Measurements from ENCODE around the gene CLDND2. TPM values are rescaled to one million over a fixed set of nuclear protein-coding genes. Genes with fewer than 3 reads are reported as not detected.
A peak's percentile ranks its signal among the peaks of the same experiment; 100 is the strongest.
"Not testable (repeated sequence)": the region's sequence is repeated elsewhere in the genome, so short reads cannot be mapped to it uniquely, and the experiment has no call there.

The CLDND2 gene
- polyA plus RNA-seq, 2 donors = 0.37 to 0.39 TPM

- no peaks in the 10 kb centered on the region for H3K36me3 ChIP-seq (ENCODE audit: control insufficient read depth in 2 of 2, insufficient read depth in 2 of 2, low read length in 1 of 2)
- 91 to 94% methylated on average over 5 of the region's 5 CpGs for WGBS, 2 donors
- H3K4me3 ChIP-seq (ENCODE audit: low read depth in 1 of 2, low read length in 2 of 2) = no peak overlapping the region
- no peaks in the 10 kb centered on the region for H3K27me3 ChIP-seq (ENCODE audit: control insufficient read depth in 1 of 2, insufficient read depth in 2 of 2, low read length in 2 of 2)
- peaks cover 0 to 3% of the 10 kb centered on the region in 2 donors for H3K4me1 ChIP-seq (ENCODE audit: control insufficient read depth in 2 of 2, insufficient read depth in 2 of 2, low read length in 1 of 2)
- H3K9me3 ChIP-seq (ENCODE audit: control insufficient read depth in 2 of 2, insufficient read depth in 1 of 2, low read depth in 1 of 2, low read length in 1 of 2) = peaks cover 0 to 3% of the 10 kb centered on the region in 2 donors
- H3K27ac ChIP-seq (ENCODE audit: low read depth in 2 of 2, low read length in 1 of 2) = no peak overlapping the region
Measured at GRCh38 chr19:51399231-51399630, 30.4 kb upstream of the CLDND2 start.

- Histone ChIP-seq H3K9me3 (ENCODE audit: control insufficient read depth in 2 of 2, insufficient read depth in 1 of 2, low read depth in 1 of 2, low read length in 1 of 2) (peaks cover 0 to under 1% of the 10 kb centered on the region in 2 donors), H3K36me3 (ENCODE audit: control insufficient read depth in 2 of 2, insufficient read depth in 2 of 2, low read length in 1 of 2) (no peaks in the 10 kb centered on the region), H3K4me1 (ENCODE audit: control insufficient read depth in 2 of 2, insufficient read depth in 2 of 2, low read length in 1 of 2) (peaks cover 0 to 3% of the 10 kb centered on the region in 2 donors), H3K27ac (ENCODE audit: low read depth in 2 of 2, low read length in 1 of 2) (no peak overlapping the region), H3K4me3 (ENCODE audit: low read depth in 1 of 2, low read length in 2 of 2) (no peak overlapping the region), H3K27me3 (ENCODE audit: control insufficient read depth in 1 of 2, insufficient read depth in 2 of 2, low read length in 2 of 2) (no peaks in the 10 kb centered on the region)
- WGBS, 2 donors = 46 to 47% methylated on average over 7 of the region's 7 CpGs
Measured at GRCh38 chr19:51398096-51398704, 29.4 kb upstream of the CLDND2 start.

GRCh38 chr19:51397453-51397852 is 28.6 kb upstream of the CLDND2 start:
- H3K27ac ChIP-seq (ENCODE audit: low read depth in 2 of 2, low read length in 1 of 2) = peak overlapping the region; percentile 57 to 71
- not testable (repeated sequence) for H3K36me3 ChIP-seq (ENCODE audit: control insufficient read depth in 2 of 2, insufficient read depth in 2 of 2, low read length in 1 of 2); H3K27me3 ChIP-seq (ENCODE audit: control insufficient read depth in 1 of 2, insufficient read depth in 2 of 2, low read length in 2 of 2); H3K4me3 ChIP-seq (ENCODE audit: low read depth in 1 of 2, low read length in 2 of 2); H3K9me3 ChIP-seq (ENCODE audit: control insufficient read depth in 2 of 2, insufficient read depth in 1 of 2, low read depth in 1 of 2, low read length in 1 of 2); H3K4me1 ChIP-seq (ENCODE audit: control insufficient read depth in 2 of 2, insufficient read depth in 2 of 2, low read length in 1 of 2)
- WGBS, 2 donors = 68 to 73% methylated on average over 9 of the region's 9 CpGs

- no peaks in the 10 kb centered on the region for H3K36me3 ChIP-seq (ENCODE audit: control insufficient read depth in 2 of 2, insufficient read depth in 2 of 2, low read length in 1 of 2)
- WGBS, 2 donors = 93 to 97% methylated on average over 2 of the region's 2 CpGs
- no peak overlapping the region for H3K27ac ChIP-seq (ENCODE audit: low read depth in 2 of 2, low read length in 1 of 2)
Measured at GRCh38 chr19:51396175-51396574, 27.4 kb upstream of the CLDND2 start.

GRCh38 chr19:51394050-51394836 is 25.4 kb upstream of the CLDND2 start:
- Histone ChIP-seq H3K4me3 (ENCODE audit: low read depth in 1 of 2, low read length in 2 of 2) (peak overlapping the region; percentile 41 to 44), H3K27me3 (ENCODE audit: control insufficient read depth in 1 of 2, insufficient read depth in 2 of 2, low read length in 2 of 2) (no peaks in the 10 kb centered on the region), H3K4me1 (ENCODE audit: control insufficient read depth in 2 of 2, insufficient read depth in 2 of 2, low read length in 1 of 2) (peaks cover 2 to 3% of the 10 kb centered on the region in 2 donors), H3K36me3 (ENCODE audit: control insufficient read depth in 2 of 2, insufficient read depth in 2 of 2, low read length in 1 of 2) (no peaks in the 10 kb centered on the region), H3K27ac (ENCODE audit: low read depth in 2 of 2, low read length in 1 of 2) (peak overlapping the region; percentile 68 to 89), H3K9me3 (ENCODE audit: control insufficient read depth in 2 of 2, insufficient read depth in 1 of 2, low read depth in 1 of 2, low read length in 1 of 2) (no peaks in the 10 kb centered on the region)
- WGBS, 2 donors = 2 to 3% methylated on average over 44 to 45 of the region's 45 CpGs

More at GRCh38 chr19:51396175-51396574, 27.4 kb upstream of the CLDND2 start:
- H3K27me3 ChIP-seq (ENCODE audit: control insufficient read depth in 1 of 2, insufficient read depth in 2 of 2, low read length in 2 of 2) = no peaks in the 10 kb centered on the region
- no peaks in the 10 kb centered on the region for H3K9me3 ChIP-seq (ENCODE audit: control insufficient read depth in 2 of 2, insufficient read depth in 1 of 2, low read depth in 1 of 2, low read length in 1 of 2)
- H3K4me3 ChIP-seq (ENCODE audit: low read depth in 1 of 2, low read length in 2 of 2) = no peak overlapping the region
- H3K4me1 ChIP-seq (ENCODE audit: control insufficient read depth in 2 of 2, insufficient read depth in 2 of 2, low read length in 1 of 2) = peaks cover 0 to 3% of the 10 kb centered on the region in 2 donors

GRCh38 chr19:51392701-51393100 is 23.9 kb upstream of the CLDND2 start:
- no peaks in the 10 kb centered on the region for H3K9me3 ChIP-seq (ENCODE audit: control insufficient read depth in 2 of 2, insufficient read depth in 1 of 2, low read depth in 1 of 2, low read length in 1 of 2)
- no peaks in the 10 kb centered on the region for H3K27me3 ChIP-seq (ENCODE audit: control insufficient read depth in 1 of 2, insufficient read depth in 2 of 2, low read length in 2 of 2)
- H3K4me1 ChIP-seq (ENCODE audit: control insufficient read depth in 2 of 2, insufficient read depth in 2 of 2, low read length in 1 of 2) = peaks cover 2 to 3% of the 10 kb centered on the region in 2 donors
- no peak overlapping the region for H3K4me3 ChIP-seq (ENCODE audit: low read depth in 1 of 2, low read length in 2 of 2)
- no peaks in the 10 kb centered on the region for H3K36me3 ChIP-seq (ENCODE audit: control insufficient read depth in 2 of 2, insufficient read depth in 2 of 2, low read length in 1 of 2)
- WGBS, 2 donors = 74 to 94% methylated on average over 1 of the region's 1 CpG
- no peak overlapping the region for H3K27ac ChIP-seq (ENCODE audit: low read depth in 2 of 2, low read length in 1 of 2)

GRCh38 chr19:51391073-51391611 is 22.3 kb upstream of the CLDND2 start:
- H3K36me3 ChIP-seq (ENCODE audit: control insufficient read depth in 2 of 2, insufficient read depth in 2 of 2, low read length in 1 of 2) = no peaks in the 10 kb centered on the region
- H3K27ac ChIP-seq (ENCODE audit: low read depth in 2 of 2, low read length in 1 of 2) = no peak overlapping the region
- H3K9me3 ChIP-seq (ENCODE audit: control insufficient read depth in 2 of 2, insufficient read depth in 1 of 2, low read depth in 1 of 2, low read length in 1 of 2) = no peaks in the 10 kb centered on the region
- no peaks in the 10 kb centered on the region for H3K27me3 ChIP-seq (ENCODE audit: control insufficient read depth in 1 of 2, insufficient read depth in 2 of 2, low read length in 2 of 2)
- 67 to 70% methylated on average over 8 of the region's 8 CpGs for WGBS, 2 donors
- H3K4me3 ChIP-seq (ENCODE audit: low read depth in 1 of 2, low read length in 2 of 2) = no peak overlapping the region
- peaks cover 2 to 3% of the 10 kb centered on the region in 2 donors for H3K4me1 ChIP-seq (ENCODE audit: control insufficient read depth in 2 of 2, insufficient read depth in 2 of 2, low read length in 1 of 2)

- Histone ChIP-seq H3K36me3 (ENCODE audit: control insufficient read depth in 2 of 2, insufficient read depth in 2 of 2, low read length in 1 of 2) (no peaks in the 10 kb centered on the region), H3K9me3 (ENCODE audit: control insufficient read depth in 2 of 2, insufficient read depth in 1 of 2, low read depth in 1 of 2, low read length in 1 of 2) (no peaks in the 10 kb centered on the region), H3K4me3 (ENCODE audit: low read depth in 1 of 2, low read length in 2 of 2) (no peak overlapping the region), H3K27me3 (ENCODE audit: control insufficient read depth in 1 of 2, insufficient read depth in 2 of 2, low read length in 2 of 2) (no peaks in the 10 kb centered on the region), H3K4me1 (ENCODE audit: control insufficient read depth in 2 of 2, insufficient read depth in 2 of 2, low read length in 1 of 2) (peaks cover 0 to 2% of the 10 kb centered on the region in 2 donors), H3K27ac (ENCODE audit: low read depth in 2 of 2, low read length in 1 of 2) (no peak overlapping the region)
- 88 to 89% methylated on average over 13 to 14 of the region's 14 CpGs for WGBS, 2 donors
Measured at GRCh38 chr19:51389143-51389542, 20.3 kb upstream of the CLDND2 start.

GRCh38 chr19:51387924-51388389 is 19.2 kb upstream of the CLDND2 start, which contains the start of gene LIM2:
Gene LIM2, minus strand, starts transcription at chr19:51387974. Its CDS starts 531 bp downstream, at chr19:51387443.
- no peak within 1 kb of the TSS for H3K27ac ChIP-seq (ENCODE audit: low read depth in 2 of 2, low read length in 1 of 2)
- no peaks in the 10 kb centered on the region for H3K27me3 ChIP-seq (ENCODE audit: control insufficient read depth in 1 of 2, insufficient read depth in 2 of 2, low read length in 2 of 2)
- no peak within 1 kb of the TSS for H3K4me3 ChIP-seq (ENCODE audit: low read depth in 1 of 2, low read length in 2 of 2)
- no peaks in the 10 kb centered on the region for H3K9me3 ChIP-seq (ENCODE audit: control insufficient read depth in 2 of 2, insufficient read depth in 1 of 2, low read depth in 1 of 2, low read length in 1 of 2)
- H3K4me1 ChIP-seq (ENCODE audit: control insufficient read depth in 2 of 2, insufficient read depth in 2 of 2, low read length in 1 of 2) = peaks cover 0 to 2% of the 10 kb centered on the region in 2 donors
- WGBS, 2 donors = 75 to 80% methylated on average over 15 of the region's 15 CpGs
- H3K36me3 ChIP-seq (ENCODE audit: control insufficient read depth in 2 of 2, insufficient read depth in 2 of 2, low read length in 1 of 2) = no peaks in the 10 kb centered on the region

Data from esophagus (tissue), 2 donors.